Chondrocyte (in vitro differentiated cells): ENCODE data around the gene KCNQ5. TPM values are rescaled to one million over a fixed set of nuclear protein-coding genes. Genes with fewer than 3 reads are reported as not detected.

Experiments used
- DNase-seq: peaks from one replicate; pipeline ENCODE4 v3.0.0; 2021; ENCODE audit warnings: mixed read lengths, low spot score
- H3K27ac Mint-ChIP-seq: one replicate; pipeline ENCODE4 v1.8.0; 2021; ENCODE audit warnings: mild to moderate bottlenecking, moderate library complexity, mixed read lengths; ENCODE audit not compliant: unreplicated experiment
- H3K27me3 Mint-ChIP-seq: 2 replicates; pipeline ENCODE4 v1.8.0; 2021; ENCODE audit warnings: low read depth, mixed read lengths
- H3K36me3 Mint-ChIP-seq: 2 replicates; pipeline ENCODE4 v1.8.0; 2021; ENCODE audit warnings: low read depth, mixed read lengths
- H3K4me1 Mint-ChIP-seq: 2 replicates; pipeline ENCODE4 v1.8.0; 2021; ENCODE audit warnings: low read depth, mild to moderate bottlenecking, mixed read lengths
- H3K4me3 Mint-ChIP-seq: one replicate; pipeline ENCODE4 v1.8.0; 2021; ENCODE audit warnings: mild to moderate bottlenecking, moderate library complexity, mixed read lengths; ENCODE audit not compliant: unreplicated experiment
- H3K9me3 Mint-ChIP-seq: 2 replicates; pipeline ENCODE4 v1.8.0; 2021; ENCODE audit warnings: low read depth, mixed read lengths
- CTCF ChIP-seq: fragments of 200-600 bp; sonication (generic); IDR thresholded peaks from 2 replicates; pipeline ENCODE4 v1.5.0; 2021; ENCODE audit warnings: antibody characterized with exemption, mild to moderate bottlenecking, moderate library complexity
- total RNA-seq: library from RNA; stranded (reverse); gene quantifications from 3 replicates; pipeline ENCODE4 v1.2.1, GENCODE V29; 2021

The KCNQ5 gene
- total RNA-seq, 1 donor from 2014 or later, result 4.1 TPM

DNA sequence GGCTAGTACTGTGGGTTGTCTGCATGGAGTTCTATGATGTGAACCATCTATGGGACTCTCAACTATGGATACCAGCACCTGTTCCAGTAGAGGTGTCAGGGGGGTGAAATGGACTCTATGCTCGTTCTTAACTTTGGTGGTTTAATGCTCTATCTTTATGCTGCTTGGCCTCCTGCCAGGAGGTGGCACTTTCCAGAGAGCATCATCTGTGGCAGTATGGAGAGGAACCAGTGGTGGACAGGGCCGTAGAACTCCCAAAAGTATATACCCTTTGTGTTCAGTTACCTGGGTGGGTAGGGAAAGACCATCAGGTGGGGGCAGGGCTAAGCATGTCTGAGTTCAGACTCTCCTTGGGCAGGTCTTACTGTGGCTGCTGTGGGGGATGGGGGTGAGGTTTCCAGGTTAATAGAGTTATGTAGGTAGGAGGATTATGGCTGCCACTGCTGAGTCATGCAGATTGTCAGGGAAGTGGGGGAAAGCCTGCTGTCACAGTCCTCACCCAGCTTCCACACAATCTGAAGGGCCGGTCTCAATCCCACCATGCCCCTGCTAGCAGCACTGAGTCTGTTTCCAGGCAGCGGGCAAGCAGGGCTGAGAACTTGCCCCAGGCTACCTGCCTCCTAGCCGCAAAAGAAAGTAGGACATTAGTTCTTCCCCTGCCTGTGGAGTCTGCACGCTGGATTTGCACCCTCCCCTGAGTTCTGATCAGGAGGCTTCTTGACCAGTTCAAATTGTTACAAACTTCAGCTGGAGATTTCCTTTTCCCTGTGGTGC lies 284.0 kb downstream of the KCNQ5 start:
- Mint-ChIP-seq H3K4me3 (no peak overlapping the region), H3K27ac (no peak overlapping the region), H3K4me1 (no peaks in the 10 kb centered on the region), H3K27me3 (no peaks in the 10 kb centered on the region), H3K9me3 (no peaks in the 10 kb centered on the region), H3K36me3 (peaks cover 3% of the 10 kb centered on the region)
- TF ChIP-seq CTCF, result no peak
- DNase-seq, result no peak

DNA sequence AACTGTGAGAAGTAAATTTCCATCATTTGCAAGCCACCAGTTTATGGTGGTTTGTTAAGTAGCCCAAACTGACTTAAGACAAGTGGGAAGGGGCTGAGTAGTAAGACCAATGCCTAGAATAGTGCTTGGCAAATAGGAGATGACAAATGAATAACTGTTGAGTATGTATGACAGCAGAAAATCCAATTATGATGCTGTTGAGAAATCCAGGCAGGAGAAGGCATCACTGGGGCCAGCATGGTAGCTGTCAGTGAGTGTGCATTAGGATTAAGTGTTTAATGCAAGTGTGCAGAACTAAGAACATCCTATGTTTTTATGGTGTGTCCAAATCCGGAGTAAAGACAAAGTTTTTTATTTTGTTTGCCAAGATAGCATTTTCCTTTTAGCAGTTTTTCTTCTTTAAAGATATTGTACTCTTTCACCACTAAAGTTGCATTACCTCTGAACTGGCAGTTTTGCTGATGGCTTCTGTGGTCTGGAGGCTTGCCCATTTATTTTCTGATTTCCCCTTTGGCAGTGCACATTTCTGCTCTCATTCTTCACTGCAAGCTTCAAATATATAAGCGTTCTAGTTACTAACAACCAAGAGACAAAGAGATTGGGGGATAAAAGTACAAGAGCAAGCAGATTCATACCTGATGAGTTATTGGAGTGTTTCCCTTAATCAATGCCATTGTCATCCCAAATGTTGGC lies 289.7 kb downstream of the KCNQ5 start:
- Mint-ChIP-seq H3K9me3 (no peaks in the 10 kb centered on the region), H3K4me1 (peaks cover 8% of the 10 kb centered on the region), H3K27me3 (peaks cover 7% of the 10 kb centered on the region), H3K27ac (no peak overlapping the region), H3K4me3 (no peak overlapping the region), H3K36me3 (no peaks in the 10 kb centered on the region)
- DNase-seq, result no peak
- no peak for TF ChIP-seq CTCF

DNA sequence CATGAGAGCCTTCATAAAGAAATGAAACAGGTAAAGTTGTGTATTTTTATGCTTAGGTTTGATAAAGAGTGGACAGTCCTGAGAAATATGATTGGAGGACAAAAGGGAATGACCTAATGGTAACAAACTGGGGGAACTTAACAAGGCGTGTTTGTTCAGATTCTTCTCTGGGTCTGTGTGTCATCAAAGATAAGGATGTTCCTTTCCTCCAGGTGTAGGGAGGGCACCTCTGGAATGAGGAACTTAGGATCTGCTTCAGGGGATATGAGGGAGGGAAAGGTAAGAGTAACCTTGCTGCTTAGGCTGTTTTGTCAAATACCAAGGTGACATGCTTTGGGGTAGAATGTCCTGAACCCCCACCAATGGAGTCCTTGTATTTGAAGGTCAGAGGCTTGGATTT lies 291.9 kb downstream of the KCNQ5 start:
- Mint-ChIP-seq H3K36me3 (no peaks in the 10 kb centered on the region), H3K9me3 (no peaks in the 10 kb centered on the region), H3K4me1 (peaks cover 8% of the 10 kb centered on the region), H3K27me3 (peaks cover 7% of the 10 kb centered on the region), H3K27ac (no peak overlapping the region), H3K4me3 (no peak overlapping the region)
- TF ChIP-seq CTCF, result no peak
- no peak for DNase-seq

GRCh38 chr6:72916298-72916697 lies 294.4 kb downstream of the KCNQ5 start:
- no peak for TF ChIP-seq CTCF
- DNase-seq, result no peak
- Mint-ChIP-seq H3K4me3 (no peak overlapping the region), H3K36me3 (no peaks in the 10 kb centered on the region), H3K4me1 (peaks cover 8% of the 10 kb centered on the region), H3K9me3 (no peaks in the 10 kb centered on the region), H3K27me3 (peaks cover 12% of the 10 kb centered on the region), H3K27ac (no peak overlapping the region)

- TF ChIP-seq CTCF, result no peak
- Mint-ChIP-seq H3K4me3 (no peak overlapping the region), H3K4me1 (peaks cover 2% of the 10 kb centered on the region), H3K36me3 (no peaks in the 10 kb centered on the region), H3K9me3 (no peaks in the 10 kb centered on the region), H3K27me3 (peaks cover 12% of the 10 kb centered on the region), H3K27ac (no peak overlapping the region)
- no peak for DNase-seq
These were observed 295.0 kb downstream of the KCNQ5 start for GRCh38 chr6:72916906-72917305.
